ENCODE results near the gene PELO. TPM values are rescaled to one million over a fixed set of nuclear protein-coding genes. Genes with fewer than 3 reads are reported as not detected.

Gene PELO
- total RNA-seq, 1 experiment from 2014 or later = 21.5 TPM

DNA sequence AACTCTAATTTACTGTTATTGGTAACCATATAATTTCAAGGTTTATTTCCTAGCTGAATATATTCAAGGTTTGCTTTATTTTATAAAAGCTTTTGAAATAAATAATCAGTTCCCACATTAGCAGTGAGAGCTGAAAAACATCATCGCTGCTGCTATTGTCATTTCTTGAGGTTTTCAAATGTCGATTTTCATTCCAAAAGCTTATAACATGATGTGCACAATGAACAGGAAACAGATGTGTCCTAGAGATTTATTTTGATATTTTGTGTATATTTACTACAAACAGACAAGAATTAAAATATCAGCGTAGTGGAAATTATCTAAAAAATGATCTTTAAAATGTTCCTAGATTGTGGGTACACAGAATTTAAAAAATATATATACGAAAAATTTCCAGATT, 10.5 kb upstream of the PELO start:
- H3K27me3 ChIP-seq (ENCODE audit: insufficient read depth, low read depth) = no peaks in the 10 kb centered on the region
- no peaks in the 10 kb centered on the region for H3F3A ChIP-seq (ENCODE audit: insufficient read depth, low read depth)
- intact Hi-C loops (cut with micrococcal nuclease; ENCODE audit: unreplicated experiment) = no loop called here
- no peak overlapping the region for H3K27ac ChIP-seq
- BruUV-seq (replicated peaks) = no TSS peak
- no peaks in the 10 kb centered on the region for H3K36me3 ChIP-seq (ENCODE audit: low read depth)
- H3K79me2 ChIP-seq (ENCODE audit: low read depth) = no peaks in the 10 kb centered on the region
- CTCF ChIA-PET = no interaction called here
- TF ChIP-seq EZH2 (IDR thresholded peaks at IDR 0.05; ENCODE audit: low read depth) = no peak
- TF ChIP-seq, protein P1, sequence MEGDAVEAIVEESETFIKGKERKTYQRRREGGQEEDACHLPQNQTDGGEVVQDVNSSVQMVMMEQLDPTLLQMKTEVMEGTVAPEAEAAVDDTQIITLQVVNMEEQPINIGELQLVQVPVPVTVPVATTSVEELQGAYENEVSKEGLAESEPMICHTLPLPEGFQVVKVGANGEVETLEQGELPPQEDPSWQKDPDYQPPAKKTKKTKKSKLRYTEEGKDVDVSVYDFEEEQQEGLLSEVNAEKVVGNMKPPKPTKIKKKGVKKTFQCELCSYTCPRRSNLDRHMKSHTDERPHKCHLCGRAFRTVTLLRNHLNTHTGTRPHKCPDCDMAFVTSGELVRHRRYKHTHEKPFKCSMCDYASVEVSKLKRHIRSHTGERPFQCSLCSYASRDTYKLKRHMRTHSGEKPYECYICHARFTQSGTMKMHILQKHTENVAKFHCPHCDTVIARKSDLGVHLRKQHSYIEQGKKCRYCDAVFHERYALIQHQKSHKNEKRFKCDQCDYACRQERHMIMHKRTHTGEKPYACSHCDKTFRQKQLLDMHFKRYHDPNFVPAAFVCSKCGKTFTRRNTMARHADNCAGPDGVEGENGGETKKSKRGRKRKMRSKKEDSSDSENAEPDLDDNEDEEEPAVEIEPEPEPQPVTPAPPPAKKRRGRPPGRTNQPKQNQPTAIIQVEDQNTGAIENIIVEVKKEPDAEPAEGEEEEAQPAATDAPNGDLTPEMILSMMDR (conservative IDR thresholded peaks at IDR 0.05) = no peak
- POLR2A ChIA-PET (ENCODE audit: unreplicated experiment) = no interaction called here
- H3K4me3 ChIP-seq = no peak overlapping the region
- DNase-seq = no peak
- H3K9me2 ChIP-seq (ENCODE audit: insufficient read depth) = no peaks in the 10 kb centered on the region
- no peak overlapping the region for H2AFZ ChIP-seq
- H3K4me2 ChIP-seq = no peak overlapping the region
- no peaks in the 10 kb centered on the region for H4K20me1 ChIP-seq (ENCODE audit: insufficient read depth)
- H3K9me3 ChIP-seq (ENCODE audit: insufficient read depth, low read depth) = no peaks in the 10 kb centered on the region
- H3K4me1 ChIP-seq (replicated peaks; ENCODE audit: insufficient read depth) = no peaks in the 10 kb centered on the region

DNA sequence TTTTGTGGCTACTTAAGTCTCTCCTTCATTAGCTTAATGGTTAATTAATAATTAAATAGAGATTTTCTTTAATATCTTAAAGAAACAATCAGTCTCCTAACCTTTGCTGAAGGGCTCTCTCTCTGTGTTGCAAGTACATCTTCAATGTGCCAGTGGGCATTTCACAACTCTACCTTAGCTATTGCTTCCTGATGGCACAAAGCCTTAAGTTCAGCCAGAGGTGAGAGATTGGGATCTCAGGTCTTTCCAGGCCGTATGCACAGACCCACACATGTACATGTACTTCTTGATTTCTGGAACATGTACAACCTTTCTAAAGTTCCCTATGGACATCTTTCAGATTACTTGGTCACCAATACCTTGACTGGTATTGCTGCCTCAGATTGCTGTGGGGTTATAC, 8.9 kb upstream of the PELO start:
- no peaks in the 10 kb centered on the region for H3F3A ChIP-seq (ENCODE audit: insufficient read depth, low read depth)
- no peaks in the 10 kb centered on the region for H3K9me2 ChIP-seq (ENCODE audit: insufficient read depth)
- ChIA-PET POLR2A (ENCODE audit: unreplicated experiment) (interaction anchor here (0.6 kb wide), 1 partner anchor 27 kb away, joined by 3 read pairs; no protein-coding TSS in a partner anchor), CTCF (interaction anchor here (0.6 kb wide), 1 partner anchor 137 kb away, joined by 3 read pairs; no protein-coding TSS in a partner anchor)
- TF ChIP-seq, protein P1 (conservative IDR thresholded peaks at IDR 0.05) = no peak
- no peak for TF ChIP-seq EZH2 (IDR thresholded peaks at IDR 0.05; ENCODE audit: low read depth)
- H3K27ac ChIP-seq = no peak overlapping the region
- H3K4me3 ChIP-seq = no peak overlapping the region
- H3K4me2 ChIP-seq = no peak overlapping the region
- H3K79me2 ChIP-seq (ENCODE audit: low read depth) = no peaks in the 10 kb centered on the region
- H2AFZ ChIP-seq = 0 out of 2 replicates have a peak overlapping the region, but pooled peaks have one; percentile 53
- intact Hi-C loops (cut with micrococcal nuclease; ENCODE audit: unreplicated experiment) = no loop called here
- no peaks in the 10 kb centered on the region for H3K9me3 ChIP-seq (ENCODE audit: insufficient read depth, low read depth)
- H4K20me1 ChIP-seq (ENCODE audit: insufficient read depth) = no peaks in the 10 kb centered on the region
- DNase-seq = no peak
- H3K36me3 ChIP-seq (ENCODE audit: low read depth) = no peaks in the 10 kb centered on the region
- BruUV-seq (replicated peaks) = no TSS peak
- peaks cover 4% of the 10 kb centered on the region for H3K4me1 ChIP-seq (replicated peaks; ENCODE audit: insufficient read depth)
- no peaks in the 10 kb centered on the region for H3K27me3 ChIP-seq (ENCODE audit: insufficient read depth, low read depth)

DNA sequence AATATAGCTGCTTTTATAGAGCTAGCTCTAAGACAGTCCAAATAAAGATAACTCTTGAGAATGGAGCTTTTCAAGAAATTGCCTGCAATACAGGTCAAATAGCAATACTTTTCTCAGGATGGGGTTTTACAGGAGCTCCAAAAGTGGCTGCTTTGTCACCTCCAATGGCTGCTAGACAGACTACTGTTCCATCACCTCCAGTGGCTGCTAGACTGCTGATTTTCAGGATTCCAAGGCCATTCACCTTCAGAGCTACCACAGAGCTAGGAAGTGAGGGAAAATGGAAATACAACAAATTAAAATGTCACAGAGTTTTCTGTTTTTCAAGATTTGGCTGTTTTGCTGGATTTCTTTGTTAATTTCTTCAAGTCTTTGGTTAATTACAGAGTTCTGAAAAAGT, 8.5 kb upstream of the PELO start:
- intact Hi-C loops (cut with micrococcal nuclease; ENCODE audit: unreplicated experiment) = no loop called here
- Histone ChIP-seq H3K27me3 (ENCODE audit: insufficient read depth, low read depth) (no peaks in the 10 kb centered on the region), H3K9me3 (ENCODE audit: insufficient read depth, low read depth) (no peaks in the 10 kb centered on the region), H3K9me2 (ENCODE audit: insufficient read depth) (no peaks in the 10 kb centered on the region), H3F3A (ENCODE audit: insufficient read depth, low read depth) (no peaks in the 10 kb centered on the region), H3K27ac (no peak overlapping the region), H3K4me3 (no peak overlapping the region), H3K36me3 (ENCODE audit: low read depth) (no peaks in the 10 kb centered on the region), H2AFZ (0 out of 2 replicates have a peak overlapping the region, but pooled peaks have one; percentile 53), H3K79me2 (ENCODE audit: low read depth) (no peaks in the 10 kb centered on the region), H3K4me1 (replicated peaks; ENCODE audit: insufficient read depth) (peaks cover 7% of the 10 kb centered on the region), H3K4me2 (no peak overlapping the region), H4K20me1 (ENCODE audit: insufficient read depth) (no peaks in the 10 kb centered on the region)
- POLR2A ChIA-PET (ENCODE audit: unreplicated experiment) = no interaction called here
- CTCF ChIA-PET = interaction anchor here (0.6 kb wide), 1 partner anchor 136 kb away, joined by 3 read pairs; no protein-coding TSS in a partner anchor
- no peak for DNase-seq
- BruUV-seq (replicated peaks) = no TSS peak
- TF ChIP-seq EZH2 (IDR thresholded peaks at IDR 0.05; ENCODE audit: low read depth) = no peak
- TF ChIP-seq, protein P1 (conservative IDR thresholded peaks at IDR 0.05) = no peak

All from PC-9 (cell line).